Panc1 (cell line): ENCODE results near the gene MAST4. TPM values are rescaled to one million over a fixed set of nuclear protein-coding genes. Genes with fewer than 3 reads are reported as not detected.

Source experiments
- ATAC-seq: fragments of 200-7000 bp; cut with Tn5 transposase; 2 replicates; pipeline ENCODE4 v1.9.1; 2020; ENCODE audit warnings: mild to moderate bottlenecking, moderate library complexity
- BruUV-seq: library from RNA; stranded (reverse); fragments of 400-500 nt; replicated peaks from 2 replicates; lab custom pipeline; 2021; lab: Mats Ljungman, UMichigan
- CTCF ChIA-PET: fragments of 300-600 bp; sonication (Branson Sonifier 250); formaldehyde crosslinking; loops from one replicate; lab custom pipeline; 2022; ENCODE audit warnings: antibody characterized with exemption; lab: Charles Lee
- POLR2A ChIA-PET: fragments of 300-600 bp; sonication (Branson Sonifier 250); formaldehyde crosslinking; loops from one replicate; lab custom pipeline; 2022; ENCODE audit warnings: antibody characterized with exemption; lab: Charles Lee
- DNase-seq: peaks from one replicate; pipeline ENCODE4 v3.0.0-alpha.2; 2010; ENCODE audit warnings: low read depth, low spot score
- H3K27ac ChIP-seq: 2 replicates; pipeline ENCODE4 v1.5.1; 2011; ENCODE audit warnings: mild to moderate bottlenecking, low read length, inconsistent platforms
- H3K27me3 ChIP-seq: fragments of 200-500 bp; sonication (Bioruptor generic); 2 replicates; pipeline ENCODE4 v1.6.0; 2014; ENCODE audit warnings: low read length, inconsistent platforms; ENCODE audit not compliant: control insufficient read depth, insufficient read depth
- H3K36me3 ChIP-seq: fragments of 200-500 bp; sonication (Bioruptor generic); 2 replicates; pipeline ENCODE4 v1.5.1; 2014; ENCODE audit warnings: inconsistent platforms, mild to moderate bottlenecking, low read length, moderate library complexity; ENCODE audit not compliant: control insufficient read depth, insufficient read depth
- H3K4me1 ChIP-seq: 2 replicates; pipeline ENCODE4 v1.5.1; 2011; ENCODE audit warnings: inconsistent platforms, mild to moderate bottlenecking, low read length, moderate library complexity; ENCODE audit not compliant: control insufficient read depth, insufficient read depth
- H3K4me3 ChIP-seq, 2 experiments: 2 replicates each; pipeline ENCODE4 v1.5.1; 2011 to 2012; ENCODE audit warnings: low read depth in 2 of 2, low read length in 2 of 2, mild to moderate bottlenecking in 2 of 2, inconsistent platforms in 1 of 2, moderate library complexity in 1 of 2
- H3K9me3 ChIP-seq: fragments of 200-500 bp; sonication (Bioruptor generic); 2 replicates; pipeline ENCODE4 v1.5.1; 2014; ENCODE audit warnings: low read depth, mild to moderate bottlenecking, inconsistent platforms, low read length, moderate library complexity; ENCODE audit not compliant: control insufficient read depth, insufficient read depth
- CTCF ChIP-seq: fragments of 450-650 bp; IDR thresholded peaks from 2 replicates; pipeline ENCODE4 v1.5.1; 2017; ENCODE audit warnings: mild to moderate bottlenecking
- POLR2AphosphoS5 ChIP-seq: IDR thresholded peaks from 2 replicates; pipeline ENCODE4 v1.6.1; 2012; ENCODE audit warnings: mild to moderate bottlenecking, low read depth, low read length, moderate library complexity
- REST ChIP-seq, 2 experiments: IDR thresholded peaks; 2 replicates each; pipeline ENCODE4 v1.6.1; 2011 to 2012; ENCODE audit warnings: low read depth in 2 of 2, control low read depth in 1 of 2, low read length in 1 of 2, mild to moderate bottlenecking in 1 of 2, moderate library complexity in 1 of 2; ENCODE audit not compliant: insufficient read depth in 1 of 2
- SIN3A ChIP-seq: IDR thresholded peaks from 2 replicates; pipeline ENCODE4 v1.6.1; 2012; ENCODE audit warnings: low read depth, mild to moderate bottlenecking, low read length, moderate library complexity, borderline replicate concordance; ENCODE audit not compliant: insufficient read depth
- TCF7L2 ChIP-seq: IDR thresholded peaks from 2 replicates; pipeline ENCODE4 v1.6.1; 2011; ENCODE audit warnings: mild to moderate bottlenecking, low read depth, low read length, inconsistent platforms
- in situ Hi-C: cut with HindIII; loops from 2 replicates; pipeline ENCODE4 v1.10.0; 2016; ENCODE audit warnings: low sequenced_read_pairs, low pct_unique_long_range_greater_than_20kb
- intact Hi-C: fragments of 100-400 bp; cut with micrococcal nuclease; formaldehyde crosslinking; loops from one replicate; pipeline ENCODE4 v1.10.0; 2022; ENCODE audit not compliant: unreplicated experiment
- total RNA-seq: library from RNA; stranded (reverse); gene quantifications from one replicate; pipeline ENCODE4 v1.2.1, GENCODE V29; 2021; ENCODE audit not compliant: unreplicated experiment

The MAST4 gene
- total RNA-seq, 1 experiment from 2014 or later, result 1.8 TPM

GRCh38 chr5:67142816-67143215 is 546.6 kb downstream of the MAST4 start:
- ChIA-PET POLR2A (no interaction called here), CTCF (interaction anchor here (0.6 kb wide), 1 partner anchor 65 kb away, joined by 3 read pairs; no protein-coding TSS in a partner anchor)
- BruUV-seq, result no TSS peak
- no peaks in the 10 kb centered on the region for H3K4me1 ChIP-seq
- no peak for DNase-seq
- intact Hi-C loops, result loop anchor here (10.0 kb wide), 1 partner anchor 258 kb away; no protein-coding TSS in a partner anchor
- no peaks in the 10 kb centered on the region for H3K36me3 ChIP-seq
- H3K4me3 ChIP-seq, result no peak overlapping the region
- in situ Hi-C loops, result no loop called here
- TF ChIP-seq POLR2AphosphoS5, result no peak
- no peak for TF ChIP-seq SIN3A
- no peak for TF ChIP-seq REST (IDR thresholded peaks at IDR 0.05; ENCODE audit: insufficient read depth in 1 of 2, low read depth in 2 of 2, low read length in 1 of 2)
- no peak for TF ChIP-seq TCF7L2
- no peak for TF ChIP-seq CTCF
- H3K9me3 ChIP-seq, result no peaks in the 10 kb centered on the region
- no peaks in the 10 kb centered on the region; the same call in 1 of the 2 replicates for H3K27me3 ChIP-seq
- ATAC-seq, result no peak
- no peak overlapping the region for H3K27ac ChIP-seq

GRCh38 chr5:67143549-67143948 is 547.4 kb downstream of the MAST4 start:
- no peak overlapping the region for H3K4me3 ChIP-seq
- H3K36me3 ChIP-seq, result no peaks in the 10 kb centered on the region
- in situ Hi-C loops, result no loop called here
- no TSS peak for BruUV-seq
- intact Hi-C loops, result loop anchor here (10.0 kb wide), 1 partner anchor 259 kb away; no protein-coding TSS in a partner anchor
- H3K27ac ChIP-seq, result no peak overlapping the region
- DNase-seq, result no peak
- POLR2A ChIA-PET, result no interaction called here
- no peaks in the 10 kb centered on the region for H3K4me1 ChIP-seq
- no peaks in the 10 kb centered on the region for H3K9me3 ChIP-seq
- TF ChIP-seq TCF7L2 (no peak), CTCF (no peak)
- CTCF ChIA-PET, result no interaction called here
- ATAC-seq, result no peak
- H3K27me3 ChIP-seq, result no peaks in the 10 kb centered on the region; the same call in 1 of the 2 replicates
